HL-60/S4 treated with retinoic acid at 250 ng/mL for 4 days and 3 days (cell line): Measurements from ENCODE around the gene FAM193A.
"Not testable (repeated sequence)": the region's sequence is repeated elsewhere in the genome, so short reads cannot be mapped to it uniquely, and the experiment has no call there.

ENCODE experiments used
- in situ Hi-C: fragments of 300-500 bp; cut with MboI; formaldehyde crosslinking; loops from 2 replicates; pipeline ENCODE4 v1.7.0; 2022; ENCODE audit warnings: low sequenced_read_pairs

The FAM193A gene

DNA sequence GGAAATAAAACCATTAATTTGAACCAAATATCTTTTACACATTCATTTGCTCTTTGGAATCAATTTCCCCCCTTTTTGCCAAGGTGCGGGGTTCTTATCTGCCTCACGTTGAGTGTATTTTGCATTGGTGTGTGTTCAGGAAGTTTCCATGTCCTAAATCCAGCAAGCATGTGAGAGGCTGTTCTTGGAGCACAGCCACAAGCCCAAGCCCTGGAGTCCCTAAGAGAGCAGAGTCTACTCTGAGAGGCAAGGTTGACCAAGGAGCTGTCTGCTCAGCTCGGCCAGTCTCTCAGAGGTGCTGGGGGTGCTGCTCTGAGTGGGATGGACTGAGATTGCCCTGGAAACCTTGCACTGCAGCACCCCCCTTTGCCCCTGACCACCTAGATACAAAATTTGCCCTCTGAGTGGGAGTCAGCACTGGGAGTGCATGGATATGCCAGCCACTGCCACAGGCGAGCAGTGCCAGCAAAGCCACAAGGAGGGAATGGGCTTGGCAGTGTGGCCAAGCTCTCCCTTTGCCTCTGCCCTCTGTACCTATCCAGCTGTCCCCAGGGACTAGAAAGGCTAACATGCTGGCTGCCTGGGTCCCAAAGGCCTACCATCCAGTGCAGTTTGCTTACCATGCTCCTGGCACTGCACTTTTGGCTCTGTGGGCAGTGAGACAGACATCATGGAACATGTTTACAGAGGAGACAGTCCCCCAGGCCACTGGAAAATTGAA lies 20.5 kb upstream of the FAM193A start:
- in situ Hi-C loops, result no loop called here

DNA sequence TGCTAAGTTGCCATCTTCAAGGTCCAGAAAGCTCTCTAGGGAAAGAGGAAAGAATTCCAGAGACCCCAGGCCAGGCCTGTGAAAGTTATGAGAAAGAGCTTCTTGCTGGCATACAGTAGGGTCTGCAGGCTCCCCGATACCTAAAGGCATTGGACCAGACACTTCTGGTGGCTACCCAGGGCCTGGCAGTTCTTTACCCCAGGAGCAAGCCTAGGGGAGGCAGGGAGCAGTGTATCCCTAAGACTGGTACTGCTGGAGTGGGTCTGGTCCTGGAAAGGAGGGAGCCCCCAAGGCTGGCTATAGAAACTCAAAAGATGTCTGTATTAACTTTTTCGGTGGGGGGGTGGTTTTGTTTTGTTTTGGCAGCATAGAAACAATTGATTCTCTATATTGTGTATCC lies 19.8 kb upstream of the FAM193A start:
- in situ Hi-C loops, result no loop called here

DNA sequence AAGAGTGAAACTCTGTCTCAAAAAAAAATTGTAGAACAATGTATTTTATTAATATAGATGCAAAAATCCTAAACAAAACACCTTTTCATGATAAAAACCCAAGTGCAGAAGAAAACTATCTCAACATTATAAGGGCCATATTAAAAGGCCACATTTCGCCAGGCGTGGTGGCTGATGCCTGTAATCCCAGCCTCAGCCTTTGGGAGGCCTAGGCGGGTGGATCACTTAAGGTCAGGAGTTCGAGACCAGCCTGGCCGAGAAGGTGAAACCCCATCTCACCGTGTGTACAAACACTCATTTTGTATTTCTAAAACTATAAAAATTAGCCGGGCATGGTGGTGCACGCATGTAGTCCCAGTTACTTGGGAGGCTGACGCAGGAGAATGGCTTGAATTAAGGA lies 9.9 kb upstream of the FAM193A start:
- in situ Hi-C loops, result no loop called here

DNA sequence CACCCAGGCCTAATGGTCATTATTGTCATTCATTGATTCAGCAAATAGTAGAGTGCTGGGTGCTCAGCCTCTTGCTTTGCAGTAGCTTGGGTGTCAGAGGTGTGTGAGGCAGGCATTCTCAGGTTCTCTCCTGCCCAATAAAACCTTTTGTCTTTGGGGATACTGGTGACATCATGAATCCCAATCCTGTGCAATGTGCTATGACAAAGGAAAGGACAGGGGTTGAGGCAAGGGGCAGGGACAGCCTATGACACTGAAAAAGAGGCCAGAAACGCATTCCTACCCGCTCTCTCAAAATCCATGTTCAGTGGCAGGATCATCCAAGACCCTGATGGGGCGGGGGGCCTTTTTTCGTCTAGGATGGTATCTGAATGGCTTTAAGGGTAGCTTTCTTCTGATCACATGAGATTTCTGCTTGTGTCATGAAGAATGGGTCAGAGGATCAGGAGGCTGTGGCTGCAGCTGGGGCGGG lies 1.5 kb upstream of the FAM193A start:
- in situ Hi-C loops, result no loop called here

DNA sequence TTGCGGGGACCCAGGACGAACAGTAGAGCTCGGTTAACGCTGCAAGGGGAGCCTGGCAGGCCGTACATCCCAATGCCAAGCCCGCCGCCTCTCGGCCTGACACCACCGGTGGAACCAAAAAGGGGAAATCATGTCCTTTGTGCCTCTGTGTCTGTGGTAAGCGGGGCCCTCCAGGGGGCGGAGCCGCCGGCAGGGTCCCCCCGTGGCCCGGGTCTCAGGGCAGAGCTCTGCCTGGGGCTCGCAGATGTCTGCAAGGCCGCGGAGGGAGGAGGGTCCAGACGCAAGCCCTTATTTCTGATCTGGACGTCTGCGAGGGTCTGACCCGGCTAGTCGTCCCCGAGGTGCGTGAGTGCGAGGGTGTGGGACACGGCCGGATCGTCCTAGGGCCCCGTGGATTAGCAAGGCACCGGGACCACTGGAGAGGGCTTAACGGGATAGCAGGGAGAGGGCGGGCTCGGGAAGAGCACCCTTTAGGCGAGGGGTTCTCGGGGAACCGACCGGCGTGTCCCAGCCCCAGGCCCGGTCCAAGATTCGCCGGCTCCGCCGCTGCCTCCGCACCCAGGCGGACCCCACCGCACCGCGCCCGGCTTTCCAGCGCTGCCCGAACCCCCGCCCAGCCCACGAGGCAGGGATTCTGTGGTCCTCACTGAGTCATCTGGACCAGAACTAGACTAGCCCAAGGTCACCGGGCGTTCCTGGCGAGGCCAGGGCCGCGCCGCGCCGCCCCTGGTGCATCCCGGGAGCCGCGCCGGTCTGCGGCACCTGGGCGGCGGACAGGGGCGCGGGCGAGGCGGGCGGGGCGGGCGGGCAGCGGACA lies 863 bp upstream of the FAM193A start:
- in situ Hi-C loops, result no loop called here

DNA sequence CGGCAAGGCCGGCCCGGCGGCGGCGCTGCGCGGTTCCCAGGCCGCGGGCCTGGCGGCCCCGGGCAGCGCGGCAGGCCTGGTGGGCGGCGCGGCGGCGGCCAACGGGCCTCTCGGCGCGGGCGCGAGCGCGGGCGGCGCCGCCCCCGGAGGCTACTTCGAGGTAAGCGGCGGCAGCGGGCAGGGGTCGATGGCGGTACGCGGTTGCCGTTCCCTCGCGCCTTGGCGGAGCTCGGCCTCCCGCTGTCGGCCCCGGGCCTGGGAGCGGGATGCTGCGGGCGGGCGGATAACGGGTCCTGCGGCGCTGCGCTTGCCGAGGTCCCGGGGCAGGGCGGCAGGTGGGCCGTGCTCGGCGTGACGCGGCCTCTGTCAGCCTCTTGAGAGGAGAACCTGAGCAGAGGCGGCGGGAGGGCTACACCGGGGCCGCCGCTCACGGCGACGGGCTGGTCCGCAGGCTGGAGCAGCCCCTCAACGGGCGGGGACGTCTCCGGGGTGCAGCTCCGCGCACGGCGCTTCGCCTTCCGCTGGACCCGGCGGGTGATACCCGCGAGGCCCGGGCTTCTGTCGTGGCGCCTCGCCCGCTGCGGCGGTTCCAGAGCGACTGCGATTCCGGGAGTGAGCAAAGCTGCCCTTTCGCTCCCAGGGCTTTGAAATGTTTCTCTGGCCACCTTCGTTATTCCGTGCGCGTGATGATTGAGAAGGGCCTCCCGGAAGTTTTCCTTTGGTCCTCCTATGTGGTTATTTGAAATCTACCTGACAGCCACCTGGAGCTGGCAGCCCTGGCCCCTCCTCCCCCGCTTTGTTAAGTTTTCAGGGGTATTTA lies 774 bp downstream of the FAM193A start:
- in situ Hi-C loops, result no loop called here

DNA sequence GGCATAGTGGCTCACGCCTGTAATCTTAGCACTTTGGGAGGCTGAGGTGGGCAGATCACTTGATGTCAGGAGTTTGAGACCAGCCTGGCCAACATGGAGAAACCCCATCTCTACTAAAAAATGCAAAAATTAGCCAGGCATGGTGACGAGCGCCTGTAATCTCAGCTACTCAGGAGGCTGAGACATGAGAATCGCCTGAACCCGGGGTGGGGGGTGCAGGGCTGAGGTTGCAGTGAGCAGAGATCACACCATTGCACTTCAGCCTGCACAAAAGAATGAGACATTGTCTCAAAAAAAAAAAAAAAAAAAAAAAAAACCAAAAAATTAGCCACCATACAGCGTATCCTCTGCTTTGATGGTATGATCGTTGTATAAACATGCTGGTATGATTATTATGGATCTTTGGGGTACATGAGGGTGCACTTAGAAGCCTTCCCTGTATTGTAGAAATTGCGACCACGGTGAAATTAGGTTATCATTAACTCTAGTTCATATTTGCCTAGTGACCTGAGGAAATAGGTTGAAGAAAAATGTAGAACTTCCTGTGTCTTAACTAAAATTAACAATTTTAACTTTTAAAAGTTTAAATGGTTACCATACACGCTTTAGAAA lies 7.2 kb downstream of the FAM193A start:
- in situ Hi-C loops, result not testable (repeated sequence)

DNA sequence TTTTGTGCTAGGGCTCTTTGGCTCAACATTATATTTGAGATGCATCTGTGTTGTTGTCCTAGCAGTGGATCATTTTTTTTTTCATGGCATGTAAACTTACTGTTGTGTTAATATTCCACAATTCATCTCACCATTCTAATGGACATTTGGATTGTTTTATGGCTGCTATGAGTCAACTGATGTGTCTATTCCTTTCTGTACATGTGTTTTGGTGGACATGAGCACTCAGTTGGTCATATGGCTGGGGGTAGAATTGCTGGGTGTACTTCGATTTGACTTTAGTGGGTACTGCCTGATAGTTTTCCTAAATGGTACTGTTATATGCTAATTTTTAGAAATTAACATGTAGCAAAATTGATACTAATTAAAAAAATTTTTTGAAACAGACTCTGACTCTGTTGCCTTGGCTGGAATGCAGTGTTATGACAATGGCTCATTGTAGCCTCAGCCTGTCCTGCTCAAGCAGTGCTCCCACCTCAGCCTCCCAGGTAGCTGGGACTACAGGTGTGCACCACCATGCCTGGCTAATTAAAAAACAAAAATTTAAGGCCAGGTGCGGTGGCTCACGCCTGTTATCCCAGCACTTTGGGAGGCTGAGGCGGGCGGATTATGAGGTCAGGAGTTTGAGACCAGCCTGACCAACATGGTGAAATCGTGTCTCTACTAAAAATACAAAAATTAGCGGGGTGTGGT lies 9.0 kb downstream of the FAM193A start:
- in situ Hi-C loops, result no loop called here

DNA sequence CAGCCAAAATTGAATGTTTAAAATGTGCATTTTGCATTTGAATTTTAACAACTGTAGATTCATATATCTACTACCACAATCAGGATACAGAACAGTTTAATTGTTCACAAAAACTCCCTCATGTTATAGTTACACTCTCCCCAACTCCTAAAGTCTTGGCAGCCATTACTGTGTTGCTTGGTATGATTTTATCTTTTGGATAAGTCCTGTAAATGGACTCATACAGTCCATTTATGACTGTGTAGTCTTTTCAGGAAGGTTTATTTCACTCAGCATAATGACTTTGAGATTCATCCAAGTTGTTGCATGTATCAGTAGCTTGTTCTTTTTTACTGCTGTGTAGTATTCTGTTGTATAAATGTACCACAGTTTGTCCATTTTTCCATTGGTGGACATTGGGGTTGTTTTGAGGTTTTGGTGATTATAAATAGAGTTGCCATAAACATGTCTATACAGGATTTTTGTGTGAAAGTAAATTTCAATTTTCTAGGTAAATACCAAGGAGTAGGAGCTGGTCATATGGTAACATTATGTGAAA lies 9.9 kb downstream of the FAM193A start:
- in situ Hi-C loops, result no loop called here

DNA sequence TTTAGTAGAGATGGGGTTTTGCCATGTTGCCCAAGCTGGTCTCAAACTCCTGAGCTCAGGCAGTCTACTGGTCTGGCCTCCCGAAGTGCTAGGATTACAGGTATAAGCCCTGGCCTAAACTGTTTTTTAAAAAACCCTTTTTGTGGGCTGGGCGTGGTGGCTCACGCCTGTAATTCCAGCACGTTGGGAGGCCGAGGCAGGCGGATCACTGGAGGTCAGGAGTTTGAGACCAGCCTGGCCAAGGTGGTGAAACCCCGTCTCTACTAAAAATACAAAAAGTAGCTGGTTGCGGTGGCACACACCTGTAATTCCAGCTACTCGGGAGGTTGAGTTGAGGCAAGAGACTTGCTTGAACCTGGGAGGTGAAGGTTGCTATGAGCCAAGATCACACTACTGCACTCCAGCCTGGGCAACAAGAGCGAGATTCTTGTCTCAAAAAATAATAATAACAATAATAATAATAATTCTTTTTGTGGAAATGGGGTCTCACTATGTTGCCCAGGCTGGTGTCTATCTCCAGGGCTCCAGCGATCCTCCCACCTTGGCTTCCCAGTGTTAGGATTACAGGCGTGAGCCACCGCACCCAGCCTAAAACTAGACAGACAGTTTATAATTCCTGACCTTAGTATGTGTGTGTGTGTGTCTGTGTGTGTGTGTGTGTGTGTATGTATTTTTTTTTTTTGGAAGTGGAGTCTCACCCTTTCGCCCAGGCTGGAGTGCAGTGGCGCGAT lies 10.7 kb downstream of the FAM193A start:
- in situ Hi-C loops, result not testable (repeated sequence)

DNA sequence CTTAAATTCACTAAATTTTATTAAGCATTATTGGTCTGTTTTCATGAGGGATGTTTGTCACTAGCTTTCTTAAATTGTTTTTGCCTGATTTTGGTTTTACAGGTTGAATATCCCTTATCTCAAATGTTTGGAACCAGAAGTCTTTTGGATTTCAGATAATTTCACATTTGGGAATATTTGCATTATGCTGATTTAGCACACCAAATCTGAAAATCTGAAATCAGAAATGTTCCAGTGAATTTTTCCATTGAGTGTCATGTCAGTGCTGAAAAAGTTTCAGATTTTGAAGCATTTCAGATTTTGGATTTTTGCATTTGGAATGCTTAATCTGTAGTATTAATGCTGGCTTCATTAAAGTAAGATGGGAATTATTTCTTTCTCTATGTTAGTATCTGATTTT lies 14.7 kb downstream of the FAM193A start:
- in situ Hi-C loops, result no loop called here

DNA sequence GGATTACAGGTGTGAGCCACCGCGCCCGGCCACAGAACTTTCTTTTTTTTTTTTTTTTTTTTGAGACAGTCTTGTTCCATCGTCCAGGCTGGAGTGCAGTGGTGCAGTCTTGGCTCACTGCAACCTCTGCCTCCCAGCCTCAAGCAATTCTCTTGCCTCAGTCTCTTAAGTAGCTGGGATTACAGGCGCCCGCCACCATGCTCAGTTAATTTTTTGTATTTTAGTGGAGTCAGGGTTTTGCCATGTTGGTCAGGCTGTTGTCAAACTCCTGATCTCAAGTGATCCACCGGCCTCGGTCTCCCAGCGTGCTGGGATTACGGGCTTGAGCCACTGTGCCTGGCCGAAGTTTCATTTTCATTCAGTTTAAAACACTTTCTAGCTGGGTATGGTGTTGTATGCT lies 16.4 kb downstream of the FAM193A start:
- in situ Hi-C loops, result no loop called here

DNA sequence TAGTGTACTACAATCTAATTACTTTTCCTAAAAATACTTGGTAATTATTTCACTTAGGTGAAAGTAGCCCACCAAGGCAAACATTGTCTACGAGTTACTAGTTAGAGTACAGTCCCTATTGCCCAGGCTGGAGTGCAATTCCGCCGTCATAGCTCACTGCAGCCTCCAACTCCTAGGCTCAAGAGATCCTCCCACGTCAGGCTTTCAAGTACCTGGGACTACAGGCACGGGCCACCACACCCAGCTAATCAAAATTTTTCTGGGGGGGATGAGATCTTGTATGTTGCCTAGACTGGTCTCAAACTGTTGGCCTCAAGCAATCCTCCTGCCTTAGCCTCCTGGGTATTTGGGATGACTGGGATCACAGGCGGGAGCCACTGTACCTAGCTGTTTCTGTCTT lies 21.9 kb downstream of the FAM193A start:
- in situ Hi-C loops, result no loop called here

DNA sequence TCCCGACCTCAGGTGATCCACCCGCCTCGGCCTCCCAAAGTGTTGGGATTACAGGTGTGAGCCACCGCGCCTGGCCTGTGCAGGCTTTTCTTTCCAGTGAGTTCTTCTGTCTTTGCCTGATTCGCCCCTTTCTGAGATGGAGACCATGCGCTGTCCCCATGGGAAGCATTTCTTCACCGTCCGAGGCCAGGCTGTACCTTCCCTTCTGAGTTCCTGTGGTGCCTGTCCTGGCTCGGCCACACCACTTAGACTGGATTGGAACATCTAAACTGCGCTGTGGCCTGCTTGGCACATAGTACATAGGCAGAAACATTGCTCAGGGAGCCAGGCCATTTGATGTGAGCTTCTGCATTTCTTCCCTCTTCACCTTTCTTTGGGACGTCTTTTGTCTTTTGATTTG lies 23.7 kb downstream of the FAM193A start:
- in situ Hi-C loops, result no loop called here

DNA sequence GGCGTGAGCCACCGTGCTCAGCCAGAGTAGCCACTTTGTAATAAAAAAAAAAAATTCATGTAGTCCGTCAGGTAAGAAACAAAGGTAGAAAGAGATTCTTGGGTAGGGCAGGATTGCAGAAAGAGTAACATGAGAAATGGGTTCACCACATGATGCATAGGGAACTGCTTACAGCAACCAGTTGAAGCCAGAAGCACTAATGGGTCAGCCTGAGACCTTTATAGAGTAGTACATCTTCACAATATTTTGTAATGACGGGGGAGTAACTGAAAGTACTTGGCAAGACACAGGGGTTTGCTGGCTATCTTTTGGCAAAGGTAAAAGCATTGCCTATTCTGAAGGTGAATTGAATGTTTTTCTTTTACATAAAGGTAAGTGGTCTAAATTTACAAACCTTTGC lies 29.1 kb downstream of the FAM193A start:
- in situ Hi-C loops, result no loop called here

DNA sequence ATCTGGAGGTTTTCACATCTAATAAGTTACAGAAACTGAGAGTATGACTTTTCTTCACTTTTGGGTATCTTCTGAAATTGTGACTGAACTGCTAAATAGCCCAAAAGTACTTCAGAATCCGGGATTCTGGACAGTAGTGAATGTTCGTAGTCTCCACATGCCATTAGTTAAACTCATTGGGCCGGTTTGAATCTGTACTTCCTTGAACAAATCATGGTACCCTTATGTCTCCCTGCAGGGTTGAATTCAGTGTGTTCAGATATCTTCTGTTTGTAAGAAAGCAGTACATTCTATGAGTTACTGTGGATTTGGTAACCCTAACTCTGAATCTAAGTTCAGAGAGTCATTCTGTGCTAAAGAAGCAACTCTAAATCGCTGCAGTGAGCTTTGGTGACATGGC lies 33.6 kb downstream of the FAM193A start:
- in situ Hi-C loops, result no loop called here

DNA sequence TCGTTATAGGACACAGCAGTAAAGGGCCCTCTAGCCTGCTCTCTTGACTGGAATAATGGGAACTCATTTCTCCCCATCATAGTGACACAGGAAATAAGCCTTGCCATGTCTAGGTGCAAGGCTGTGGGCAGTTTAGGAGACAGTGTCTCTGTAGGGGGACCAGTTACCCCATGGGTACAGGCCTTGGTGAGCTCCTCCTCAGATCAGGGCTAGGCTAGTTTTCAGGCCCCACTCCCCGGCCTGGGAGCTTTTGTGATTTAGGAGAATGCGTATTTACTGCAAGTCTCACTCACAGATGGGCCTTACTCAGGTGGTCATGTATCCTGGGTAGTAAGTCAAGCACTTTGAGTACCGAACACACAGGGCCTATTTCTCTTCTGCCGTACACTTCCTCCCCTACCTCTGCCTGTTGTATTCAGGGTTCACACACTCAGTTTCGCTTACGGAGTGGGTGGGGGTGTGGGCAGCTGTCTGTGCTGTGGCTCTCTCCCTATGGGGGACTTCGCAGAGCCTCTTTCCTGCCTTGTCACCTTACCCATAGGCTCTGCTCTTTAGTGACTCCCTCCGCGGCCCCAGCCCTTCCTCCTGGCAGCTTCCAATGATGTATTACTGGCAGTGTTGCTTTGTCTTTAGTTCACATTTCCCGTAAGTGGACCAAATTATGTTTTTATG lies 34.2 kb downstream of the FAM193A start:
- in situ Hi-C loops, result no loop called here

DNA sequence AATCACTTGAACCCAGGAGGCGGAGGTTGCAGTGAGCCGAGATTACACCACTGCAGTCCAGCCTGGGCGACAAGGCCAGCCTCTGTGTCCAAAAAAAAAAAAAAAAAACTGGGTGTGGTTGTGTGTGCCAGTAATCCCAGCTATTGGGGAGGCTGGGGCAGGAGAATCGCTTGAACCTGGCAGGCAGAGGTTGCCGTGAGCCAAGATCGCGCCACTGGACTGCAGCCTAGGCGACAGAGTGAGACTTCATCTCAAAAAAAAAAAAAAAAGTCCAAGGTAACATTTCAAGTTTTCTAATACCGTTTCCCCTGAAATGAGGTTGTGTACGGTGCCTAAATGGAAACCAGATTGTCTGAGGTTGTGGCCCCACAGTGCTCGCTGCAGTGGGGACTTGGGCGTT lies 35.6 kb downstream of the FAM193A start:
- in situ Hi-C loops, result no loop called here

DNA sequence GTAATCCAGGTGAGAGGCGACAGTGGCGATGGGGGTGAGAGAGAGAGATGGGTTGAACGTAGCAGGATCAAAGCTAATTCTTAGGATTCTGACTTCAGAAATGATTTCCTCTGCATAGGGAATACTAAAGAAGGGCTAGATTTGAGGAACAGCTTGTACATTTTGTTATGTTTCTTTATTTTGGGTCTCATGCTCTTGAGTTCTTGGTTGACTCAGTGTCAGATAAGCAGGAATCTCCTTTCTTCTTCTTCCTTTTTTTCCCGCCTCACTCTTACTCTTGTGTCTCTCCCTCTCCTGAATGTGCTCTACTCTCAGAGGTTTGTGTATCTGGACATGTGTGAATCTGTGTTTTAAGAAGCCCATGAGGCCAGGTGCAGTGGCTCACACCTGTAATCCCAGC lies 36.4 kb downstream of the FAM193A start:
- in situ Hi-C loops, result no loop called here
